Esophagus (tissue), 2 donors: ENCODE measurements around the gene ZNF154. TPM values are rescaled to one million over a fixed set of nuclear protein-coding genes. Genes with fewer than 3 reads are reported as not detected.

ENCODE experiments used
- H3K27ac ChIP-seq, 2 donors: one replicate each; pipeline ENCODE4 v1.5.1; 2013; ENCODE audit warnings: low read depth in 2 of 2, mild to moderate bottlenecking in 2 of 2, inconsistent platforms in 1 of 2, low read length in 1 of 2, moderate library complexity in 1 of 2
- H3K27me3 ChIP-seq, 2 donors: one replicate each; pipeline ENCODE4 v1.6.1; 2013; ENCODE audit warnings: low read length in 2 of 2, control low read depth in 1 of 2, mild to moderate bottlenecking in 1 of 2; ENCODE audit not compliant: insufficient read depth in 2 of 2, control insufficient read depth in 1 of 2
- H3K36me3 ChIP-seq, 2 donors: one replicate each; pipeline ENCODE4 v1.6.1; 2013; ENCODE audit warnings: low read length in 1 of 2; ENCODE audit not compliant: control insufficient read depth in 2 of 2, insufficient read depth in 2 of 2
- H3K4me1 ChIP-seq, 2 donors: one replicate each; pipeline ENCODE4 v1.6.1; 2013; ENCODE audit warnings: low read length in 1 of 2; ENCODE audit not compliant: control insufficient read depth in 2 of 2, insufficient read depth in 2 of 2
- H3K4me3 ChIP-seq, 2 donors: one replicate each; pipeline ENCODE4 v1.5.1; 2013; ENCODE audit warnings: low read length in 2 of 2, mild to moderate bottlenecking in 2 of 2, low read depth in 1 of 2, moderate library complexity in 1 of 2
- H3K9me3 ChIP-seq, 2 donors: one replicate each; pipeline ENCODE4 v1.6.1; 2013; ENCODE audit warnings: mild to moderate bottlenecking in 2 of 2, low read depth in 1 of 2, low read length in 1 of 2, moderate library complexity in 1 of 2; ENCODE audit not compliant: control insufficient read depth in 2 of 2, insufficient read depth in 1 of 2
- WGBS, 2 donors: extraction: QIAGEN DNeasy Blood & Tissue Kit; methylation state at CpG; one replicate each; pipeline ENCODE4 v1.1.7; 2013; 5-methylcytosine and 5-hydroxymethylcytosine counted together
- polyA plus RNA-seq, 2 donors: library from polyadenylated mRNA; stranded (reverse); fragments of 200-250 nt; gene quantifications; one replicate each; pipeline ENCODE4 v1.2.3, GENCODE V29; 2013
- donor health status: healthy with polysubstance abuse.
- donor health status: Bipolar disorder and iron deficiency.

ZNF154 gene
- polyA plus RNA-seq, 2 donors = 0.98 to 1.6 TPM

- Histone ChIP-seq H3K9me3 (no peaks in the 10 kb centered on the region), H3K27ac (peak overlapping the region; percentile 54 to 58), H3K4me1 (peaks cover 0 to 4% of the 10 kb centered on the region in 2 donors), H3K36me3 (no peaks in the 10 kb centered on the region), H3K27me3 (no peaks in the 10 kb centered on the region), H3K4me3 (peak overlapping the region; percentile 51 to 59)
- 4% methylated on average over 51 to 64 of the region's 64 CpGs for WGBS, 2 donors
Measured at GRCh38 chr19:57664269-57665127, 44.5 kb downstream of the ZNF154 start.

GRCh38 chr19:57656346-57656745 lies 52.7 kb downstream of the ZNF154 start:
- Histone ChIP-seq H3K27ac (no peak overlapping the region), H3K36me3 (no peaks in the 10 kb centered on the region), H3K27me3 (no peaks in the 10 kb centered on the region), H3K4me1 (peaks cover 0 to 2% of the 10 kb centered on the region in 2 donors), H3K9me3 (peaks cover 0 to 16% of the 10 kb centered on the region in 2 donors), H3K4me3 (no peak overlapping the region)
- 77 to 87% methylated on average over 1 of the region's 1 CpG for WGBS, 2 donors

- H3K4me1 ChIP-seq = peaks cover 0 to 4% of the 10 kb centered on the region in 2 donors
- H3K4me3 ChIP-seq = no peak overlapping the region
- peaks cover 0 to 16% of the 10 kb centered on the region in 2 donors for H3K9me3 ChIP-seq
- WGBS, 2 donors = 75 to 97% methylated on average over 1 of the region's 1 CpG
- H3K36me3 ChIP-seq = no peaks in the 10 kb centered on the region
- no peak overlapping the region for H3K27ac ChIP-seq
- H3K27me3 ChIP-seq = no peaks in the 10 kb centered on the region
Measured at GRCh38 chr19:57655443-57655842, 53.6 kb downstream of the ZNF154 start.

GRCh38 chr19:57653689-57654088 lies 55.3 kb downstream of the ZNF154 start:
- Histone ChIP-seq H3K4me3 (no peak overlapping the region), H3K27me3 (no peaks in the 10 kb centered on the region), H3K9me3 (peaks cover 0 to 16% of the 10 kb centered on the region in 2 donors), H3K36me3 (no peaks in the 10 kb centered on the region), H3K27ac (no peak overlapping the region), H3K4me1 (peaks cover 0 to 4% of the 10 kb centered on the region in 2 donors)
- WGBS, 2 donors = 88 to 90% methylated on average over 2 of the region's 2 CpGs

DNA sequence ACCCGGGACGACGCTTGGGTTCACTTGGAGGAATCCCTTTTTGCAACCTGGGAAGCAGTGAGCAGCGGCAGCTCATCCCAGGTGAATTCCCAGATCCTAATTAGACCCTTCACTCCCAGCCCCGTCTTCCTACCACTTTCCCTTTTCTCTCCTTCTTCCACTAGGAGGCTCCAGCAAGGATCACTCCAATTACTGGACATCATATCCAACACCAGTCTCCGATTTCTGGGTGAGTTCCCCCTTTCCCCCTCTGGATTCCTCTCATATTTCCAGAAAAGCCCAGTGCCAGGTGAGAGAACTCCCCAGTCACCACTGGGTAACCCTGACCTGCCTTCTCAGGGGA lies 57.4 kb downstream of the ZNF154 start:
- H3K9me3 ChIP-seq = peaks cover 0 to 18% of the 10 kb centered on the region in 2 donors
- 39 to 40% methylated on average over 6 of the region's 6 CpGs for WGBS, 2 donors
- no peak overlapping the region for H3K4me3 ChIP-seq
- no peak overlapping the region for H3K27ac ChIP-seq
- no peaks in the 10 kb centered on the region for H3K27me3 ChIP-seq
- peaks cover 0 to 4% of the 10 kb centered on the region in 2 donors for H3K4me1 ChIP-seq
- H3K36me3 ChIP-seq = no peaks in the 10 kb centered on the region

- H3K36me3 ChIP-seq = no peaks in the 10 kb centered on the region
- H3K27ac ChIP-seq = no peak overlapping the region
- no peak overlapping the region for H3K4me3 ChIP-seq
- H3K27me3 ChIP-seq = no peaks in the 10 kb centered on the region
- peaks cover 0 to 4% of the 10 kb centered on the region in 2 donors for H3K4me1 ChIP-seq
- 56 to 59% methylated on average over 6 of the region's 6 CpGs for WGBS, 2 donors
- H3K9me3 ChIP-seq = peaks cover 0 to 15% of the 10 kb centered on the region in 2 donors
Measured at GRCh38 chr19:57648331-57649003, 60.5 kb downstream of the ZNF154 start.

Other genes starting within 250 kb of the ZNF154 start
- gene ZNF772, start 231.6 kb downstream of the ZNF154 start, polyA plus RNA-seq = 1 to 10 TPM in 1 of 2 donors, under 1 TPM in 1; 0.96 to 1.6 TPM
- gene ZNF419, start 221.5 kb downstream of the ZNF154 start, polyA plus RNA-seq = 1 to 10 TPM; 2.9 to 3.6 TPM
- gene ZNF773, start 209.3 kb downstream of the ZNF154 start, polyA plus RNA-seq = 1 to 10 TPM; 1.4 to 3.0 TPM
- gene ZNF549, start 181.8 kb downstream of the ZNF154 start, polyA plus RNA-seq = 1 to 10 TPM in 1 of 2 donors, under 1 TPM in 1; 0.94 to 1.2 TPM
- 1 to 10 TPM; 2.0 to 2.6 TPM for gene ZNF550, start 149.3 kb downstream of the ZNF154 start, polyA plus RNA-seq
- gene ZNF416, start 130.3 kb downstream of the ZNF154 start, polyA plus RNA-seq = 1 to 10 TPM; 2.3 to 3.7 TPM
- gene ZIK1, start 125.1 kb downstream of the ZNF154 start, polyA plus RNA-seq = 1 to 10 TPM in 1 of 2 donors, under 1 TPM in 1; 0.43 to 1.3 TPM
- gene ZNF530, start 109.3 kb downstream of the ZNF154 start, polyA plus RNA-seq = 1 to 10 TPM; 1.1 to 1.9 TPM
- 1 to 10 TPM; 2.8 to 5.1 TPM for gene ZNF134, start 95.0 kb downstream of the ZNF154 start, polyA plus RNA-seq
- 1 to 10 TPM; 4.3 to 5.7 TPM for gene ZNF211, start 76.0 kb downstream of the ZNF154 start, polyA plus RNA-seq
- under 1 TPM; 0.01 to 0.08 TPM for gene ZSCAN4, start 40.3 kb downstream of the ZNF154 start, polyA plus RNA-seq
- gene ZNF551, start 27.2 kb downstream of the ZNF154 start, polyA plus RNA-seq = 1 to 10 TPM; 1.2 to 2.2 TPM
- gene ZNF671, start 18.4 kb upstream of the ZNF154 start, polyA plus RNA-seq = 1 to 10 TPM; 1.3 to 1.5 TPM
- 1 to 10 TPM; 2.9 to 3.3 TPM for gene ZNF776, start 37.6 kb upstream of the ZNF154 start, polyA plus RNA-seq
- gene ZNF586, start 60.5 kb upstream of the ZNF154 start, polyA plus RNA-seq = 1 to 10 TPM; 5.0 to 5.4 TPM
- 1 to 10 TPM; 4.6 to 5.7 TPM for gene ZNF552, start 105.7 kb upstream of the ZNF154 start, polyA plus RNA-seq
- 1 to 10 TPM; 3.1 to 5.7 TPM for gene ZNF587B, start 121.1 kb upstream of the ZNF154 start, polyA plus RNA-seq
- gene ZNF587, start 140.7 kb upstream of the ZNF154 start, polyA plus RNA-seq = 10 to 100 TPM in 1 of 2 donors, 1 to 10 TPM in 1; 4.9 to 19.5 TPM
- gene ZNF814, start 179.8 kb upstream of the ZNF154 start, polyA plus RNA-seq = 1 to 10 TPM; 3.5 to 6.0 TPM
- gene ZNF417, start 207.4 kb upstream of the ZNF154 start, polyA plus RNA-seq = 1 to 10 TPM; 1.7 to 2.4 TPM
- gene ZNF418, start 226.2 kb upstream of the ZNF154 start, polyA plus RNA-seq = 1 to 10 TPM; 2.0 to 3.0 TPM
- 1 to 10 TPM; 2.5 TPM for gene ZNF256, start 238.5 kb upstream of the ZNF154 start, polyA plus RNA-seq